ENCODE measurements around the gene WBP1.

The WBP1 gene

GRCh38 chr2:74423231-74424095 lies 34.8 kb upstream of the WBP1 start:
- no peak overlapping the region for H3K9ac ChIP-seq (ENCODE audit: low read length)
- no peaks in the 10 kb centered on the region for H4K20me1 ChIP-seq (ENCODE audit: low read depth, low read length)
- H2AFZ ChIP-seq (ENCODE audit: low read depth, low read length, severe bottlenecking) = no peak overlapping the region
- TF ChIP-seq EZH2phosphoT487 (conservative IDR thresholded peaks at IDR 0.05; ENCODE audit: low read length) = no peak
- no peak for TF ChIP-seq CTCF (IDR thresholded peaks at IDR 0.05; ENCODE audit: insufficient read depth, low read length, poor library complexity, severe bottlenecking)
- H3K4me2 ChIP-seq (ENCODE audit: low read depth, low read length, poor library complexity, severe bottlenecking) = no peak overlapping the region
- H3K79me2 ChIP-seq (ENCODE audit: insufficient read depth, low read length) = no peaks in the 10 kb centered on the region
- H3K36me3 ChIP-seq (ENCODE audit: low read length) = no peaks in the 10 kb centered on the region
- H3K9me2 ChIP-seq (replicated peaks; ENCODE audit: insufficient read depth, low read length) = no peaks in the 10 kb centered on the region
- H3K4me3 ChIP-seq (ENCODE audit: insufficient read depth, low read length, poor library complexity, severe bottlenecking) = no peak overlapping the region
- no peak overlapping the region for H3K27ac ChIP-seq (ENCODE audit: low read depth, low read length)
- no peaks in the 10 kb centered on the region; the same call in 1 of the 2 replicates for H3F3A ChIP-seq (ENCODE audit: insufficient read depth)
- no peaks in the 10 kb centered on the region for H3K9me3 ChIP-seq (ENCODE audit: insufficient read depth, low read length)
- H3K27me3 ChIP-seq (ENCODE audit: low read length) = no peaks in the 10 kb centered on the region

- Histone ChIP-seq H3K9ac (ENCODE audit: low read length) (no peak overlapping the region), H3K4me3 (ENCODE audit: insufficient read depth, low read length, poor library complexity, severe bottlenecking) (no peak overlapping the region), H3K9me3 (ENCODE audit: insufficient read depth, low read length) (no peaks in the 10 kb centered on the region), H2AFZ (ENCODE audit: low read depth, low read length, severe bottlenecking) (no peak overlapping the region), H3F3A (ENCODE audit: insufficient read depth) (no peaks in the 10 kb centered on the region; the same call in 1 of the 2 replicates), H3K27me3 (ENCODE audit: low read length) (no peaks in the 10 kb centered on the region), H3K79me2 (ENCODE audit: insufficient read depth, low read length) (no peaks in the 10 kb centered on the region), H4K20me1 (ENCODE audit: low read depth, low read length) (no peaks in the 10 kb centered on the region), H3K9me2 (replicated peaks; ENCODE audit: insufficient read depth, low read length) (no peaks in the 10 kb centered on the region), H3K27ac (ENCODE audit: low read depth, low read length) (no peak overlapping the region), H3K4me2 (ENCODE audit: low read depth, low read length, poor library complexity, severe bottlenecking) (no peak overlapping the region), H3K36me3 (ENCODE audit: low read length) (no peaks in the 10 kb centered on the region)
- TF ChIP-seq EZH2phosphoT487 (conservative IDR thresholded peaks at IDR 0.05; ENCODE audit: low read length) (no peak), CTCF (IDR thresholded peaks at IDR 0.05; ENCODE audit: insufficient read depth, low read length, poor library complexity, severe bottlenecking) (no peak)
Observed at GRCh38 chr2:74424139-74424992, 33.9 kb upstream of the WBP1 start.

- Histone ChIP-seq H3K9me3 (ENCODE audit: insufficient read depth, low read length) (no peaks in the 10 kb centered on the region), H2AFZ (ENCODE audit: low read depth, low read length, severe bottlenecking) (no peak overlapping the region), H3K27ac (ENCODE audit: low read depth, low read length) (no peak overlapping the region), H3K9me2 (replicated peaks; ENCODE audit: insufficient read depth, low read length) (no peaks in the 10 kb centered on the region), H3K4me3 (ENCODE audit: insufficient read depth, low read length, poor library complexity, severe bottlenecking) (no peak overlapping the region), H3K9ac (ENCODE audit: low read length) (no peak overlapping the region), H4K20me1 (ENCODE audit: low read depth, low read length) (no peaks in the 10 kb centered on the region), H3K4me2 (ENCODE audit: low read depth, low read length, poor library complexity, severe bottlenecking) (no peak overlapping the region), H3F3A (ENCODE audit: insufficient read depth) (no peaks in the 10 kb centered on the region), H3K27me3 (ENCODE audit: low read length) (no peaks in the 10 kb centered on the region), H3K36me3 (ENCODE audit: low read length) (no peaks in the 10 kb centered on the region), H3K79me2 (ENCODE audit: insufficient read depth, low read length) (no peaks in the 10 kb centered on the region)
- TF ChIP-seq EZH2phosphoT487 (conservative IDR thresholded peaks at IDR 0.05; ENCODE audit: low read length) = no peak
- TF ChIP-seq CTCF (IDR thresholded peaks at IDR 0.05; ENCODE audit: insufficient read depth, low read length, poor library complexity, severe bottlenecking) = no peak
Observed at GRCh38 chr2:74424995-74425406, 33.2 kb upstream of the WBP1 start.

All from SU-DHL-6 (cell line).